Thoracic aorta (tissue), 2 donors: Measurements from ENCODE around the gene MIPEP. TPM values are rescaled to one million over a fixed set of nuclear protein-coding genes. Genes with fewer than 3 reads are reported as not detected.

ENCODE experiments used
- ATAC-seq: fragments of 150-250 bp; one replicate; pipeline ENCODE4 v1.8.0; 2017; ENCODE audit warnings: low read depth; ENCODE audit not compliant: insufficient number of reproducible peaks, low FRiP score
- DNase-seq: peaks from one replicate; pipeline ENCODE4 v3.0.0-alpha.2; 2020; ENCODE audit warnings: low spot score
- H3K27ac ChIP-seq, 2 donors: fragments of 200-600 bp; sonication (generic); 1 replicate in 1 of 2; 2 replicates in 1 of 2; pipeline ENCODE4 v1.5.1; 2016; ENCODE audit warnings: mild to moderate bottlenecking in 2 of 2, moderate library complexity in 2 of 2
- H3K27me3 ChIP-seq: fragments of 200-600 bp; sonication (generic); replicated peaks from 2 replicates; pipeline ENCODE4 v1.6.0; 2016; ENCODE audit warnings: mild to moderate bottlenecking; ENCODE audit not compliant: insufficient read depth
- H3K36me3 ChIP-seq: fragments of 200-600 bp; sonication (generic); one replicate; pipeline ENCODE4 v1.5.1; 2016
- H3K4me1 ChIP-seq, 2 donors: fragments of 200-600 bp; sonication (generic); 1 replicate in 1 of 2; 2 replicates in 1 of 2; pipeline versions ENCODE4 v1.5.1 to v1.6.0; 2016; ENCODE audit warnings: low read depth in 2 of 2, mild to moderate bottlenecking in 1 of 2; ENCODE audit not compliant: control insufficient read depth in 1 of 2
- H3K4me3 ChIP-seq: fragments of 200-600 bp; sonication (generic); 2 replicates; pipeline ENCODE4 v1.5.1; 2016; ENCODE audit warnings: mild to moderate bottlenecking
- H3K9me3 ChIP-seq: fragments of 200-600 bp; sonication (generic); 2 replicates; pipeline ENCODE4 v1.5.1; 2016
- CTCF ChIP-seq: fragments of 200-600 bp; sonication (generic); IDR thresholded peaks from one replicate; pipeline ENCODE4 v1.5.1; 2019; ENCODE audit warnings: antibody characterized with exemption
- total RNA-seq, 2 donors: library from RNA; depleted of rRNA; stranded (reverse); fragments of >200 nt; gene quantifications; one replicate each; pipeline versions ENCODE4 v1.1.0 to v1.2.3, GENCODE V29; 2016

MIPEP gene
- total RNA-seq, 2 donors from 2014 or later = 11.6 to 12.0 TPM

- no peaks in the 10 kb centered on the region for H3K27me3 ChIP-seq
- no peak overlapping the region for H3K27ac ChIP-seq
- no peak for TF ChIP-seq CTCF
- no peaks in the 10 kb centered on the region for H3K4me1 ChIP-seq
- no peaks in the 10 kb centered on the region for H3K9me3 ChIP-seq
- DNase-seq (no peak), ATAC-seq (no peak)
- no peak overlapping the region for H3K4me3 ChIP-seq
- no peaks in the 10 kb centered on the region for H3K36me3 ChIP-seq
Observed at GRCh38 chr13:23847497-23847896, 41.7 kb downstream of the MIPEP start.

- Histone ChIP-seq H3K9me3 (no peaks in the 10 kb centered on the region), H3K4me1 (no peaks in the 10 kb centered on the region), H3K27me3 (no peaks in the 10 kb centered on the region), H3K4me3 (no peak overlapping the region), H3K36me3 (peaks cover under 1% of the 10 kb centered on the region), H3K27ac (no peak overlapping the region)
- ATAC-seq (no peak), DNase-seq (no peak)
- TF ChIP-seq CTCF = no peak
Observed at GRCh38 chr13:23845105-23845725, 44.0 kb downstream of the MIPEP start.

GRCh38 chr13:23844132-23844531, 45.1 kb downstream of the MIPEP start:
- ATAC-seq (no peak), DNase-seq (no peak)
- Histone ChIP-seq H3K27me3 (no peaks in the 10 kb centered on the region), H3K27ac (no peak overlapping the region), H3K4me3 (no peak overlapping the region), H3K36me3 (peaks cover 4% of the 10 kb centered on the region), H3K9me3 (no peaks in the 10 kb centered on the region), H3K4me1 (no peaks in the 10 kb centered on the region)
- TF ChIP-seq CTCF = no peak

GRCh38 chr13:23843436-23843835, 45.8 kb downstream of the MIPEP start:
- DNase-seq (no peak), ATAC-seq (no peak)
- no peaks in the 10 kb centered on the region for H3K27me3 ChIP-seq
- peaks cover 4% of the 10 kb centered on the region for H3K36me3 ChIP-seq
- no peaks in the 10 kb centered on the region for H3K4me1 ChIP-seq
- H3K27ac ChIP-seq = no peak overlapping the region
- H3K4me3 ChIP-seq = no peak overlapping the region
- H3K9me3 ChIP-seq = no peaks in the 10 kb centered on the region
- TF ChIP-seq CTCF = no peak

GRCh38 chr13:23842406-23842805, 46.8 kb downstream of the MIPEP start:
- no peaks in the 10 kb centered on the region for H3K9me3 ChIP-seq
- H3K27me3 ChIP-seq = no peaks in the 10 kb centered on the region
- DNase-seq (no peak), ATAC-seq (no peak)
- no peak for TF ChIP-seq CTCF
- no peak overlapping the region for H3K27ac ChIP-seq
- no peak overlapping the region for H3K4me3 ChIP-seq
- H3K36me3 ChIP-seq = peaks cover 4% of the 10 kb centered on the region
- no peaks in the 10 kb centered on the region for H3K4me1 ChIP-seq
